GM12891 (cell line): ENCODE measurements around the gene SMAD4.
"Not testable (repeated sequence)": the region's sequence is repeated elsewhere in the genome, so short reads cannot be mapped to it uniquely, and the experiment has no call there.

Experiments used
- POLR2A ChIP-seq: IDR thresholded peaks from 2 replicates; pipeline ENCODE4 v1.6.1; 2011; ENCODE audit warnings: low read depth, low read length, control low read depth
- POLR2AphosphoS5 ChIP-seq: IDR thresholded peaks from 2 replicates; pipeline ENCODE4 v1.6.1; 2011; ENCODE audit warnings: low read depth, low read length, control low read depth
- POU2F2 ChIP-seq: IDR thresholded peaks from 2 replicates; pipeline ENCODE4 v1.6.1; 2011; ENCODE audit warnings: low read depth, mild to moderate bottlenecking, control low read depth, low read length, moderate library complexity
- TAF1 ChIP-seq: IDR thresholded peaks from 2 replicates; pipeline ENCODE4 v1.6.1; 2011; ENCODE audit warnings: low read depth, low read length, control low read depth

DNA sequence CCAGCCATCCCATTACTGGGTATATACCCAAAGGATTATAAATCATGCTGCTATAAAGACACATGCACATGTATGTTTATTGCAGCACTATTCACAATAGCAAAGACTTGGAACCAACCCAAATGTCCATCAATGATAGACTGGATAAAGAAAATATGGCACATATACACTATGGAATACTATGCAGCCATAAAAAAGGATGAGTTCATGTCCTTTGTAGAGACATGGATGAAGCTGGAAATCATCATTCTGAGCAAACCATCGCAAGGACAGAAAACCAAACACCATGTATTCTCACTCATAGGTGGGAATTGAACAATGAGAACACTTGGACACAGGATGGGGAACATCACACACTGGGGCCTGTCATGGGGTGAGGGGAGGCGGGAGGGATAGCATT is 26.8 kb upstream of the SMAD4 start:
- TF ChIP-seq TAF1, POLR2A, POU2F2, POLR2AphosphoS5: not testable (repeated sequence)
